Measurements from ENCODE around the gene CXXC1. TPM values are rescaled to one million over a fixed set of nuclear protein-coding genes. Genes with fewer than 3 reads are reported as not detected.

Gene CXXC1
- total RNA-seq (2016; rRNA removed; fragmentation: Illumina TruSeq; extraction: Trizol): 29.8 and 32.9 TPM in 2 replicates
- total RNA-seq (2016; cell fraction: cytosol; rRNA removed; fragmentation: Illumina TruSeq; extraction: Trizol; ENCODE audit: low read depth): 5.2 and 6.1 TPM in 2 replicates
- 27.2 and 40.8 TPM in 2 replicates for total RNA-seq (2016; cell fraction: insoluble cytoplasmic fraction; rRNA removed; fragmentation: Illumina TruSeq; extraction: Trizol)
- 16.4 and 17.8 TPM in 2 replicates for total RNA-seq (2016; cell fraction: membrane; rRNA removed; fragmentation: Illumina TruSeq; extraction: Trizol)
- 26.0 and 29.7 TPM in 2 replicates for total RNA-seq (2016; cell fraction: nucleus; rRNA removed; fragmentation: Illumina TruSeq; extraction: Trizol)
- 39.0 and 39.8 TPM in 2 replicates for polyA plus RNA-seq (2011; rRNA removed)
- polyA plus RNA-seq (2011; cell fraction: cytosol; rRNA removed): 29.5 and 48.9 TPM in 2 replicates
- 324 and 455 TPM in 2 replicates for polyA plus RNA-seq (2011; cell fraction: nucleus; rRNA removed)
- 22.4 and 34.0 TPM in 2 replicates for polyA plus RNA-seq (2012)
- polyA plus RNA-seq (2016; cell fraction: cytosol; fragmentation: Illumina TruSeq; extraction: Trizol; ENCODE audit: low read depth): 4.1 and 5.9 TPM in 2 replicates
- polyA plus RNA-seq (2016; cell fraction: insoluble cytoplasmic fraction; fragmentation: Illumina TruSeq; extraction: Trizol; ENCODE audit: low read depth): 25.7 and 37.2 TPM in 2 replicates
- polyA plus RNA-seq (2016; cell fraction: membrane; fragmentation: Illumina TruSeq; extraction: Trizol; ENCODE audit: low read depth): 14.3 and 15.5 TPM in 2 replicates
- polyA plus RNA-seq (2016; cell fraction: nucleus; fragmentation: Illumina TruSeq; extraction: Trizol; ENCODE audit: insufficient read depth, low read depth): 119 and 130 TPM in 2 replicates
- polyA minus RNA-seq (2011; rRNA and poly(A)+ RNA removed; ENCODE audit: low replicate concordance): 42.0 and 46.9 TPM in 2 replicates
- 8.7 and 10.1 TPM in 2 replicates for polyA minus RNA-seq (2011; cell fraction: cytosol; rRNA and poly(A)+ RNA removed)
- 27.0 and 29.1 TPM in 2 replicates for polyA minus RNA-seq (2011; cell fraction: nucleus; rRNA and poly(A)+ RNA removed)
- percentile 50 among the genes with signal in this experiment for Bru-seq, nascent RNA
- BruChase-seq, experiment 1, labeled RNA remaining after a 6-hour chase: percentile 88 among the genes with signal in this experiment
- BruChase-seq, experiment 2, labeled RNA remaining after a 2-hour chase: percentile 71 among the genes with signal in this experiment
- long read RNA-seq, experiment 1, transcript CXXC1-201 (15 exons, 2,936 nt): major isoform, 17 of 36 reads
- long read RNA-seq, experiment 1, partial matches to known transcripts: 4 of 36 reads
- long read RNA-seq, experiment 1, other reads (novel, unspliced or antisense): 12 of 36 reads
- long read RNA-seq, experiment 2, transcript CXXC1-201 (15 exons, 2,936 nt): major isoform, 6 of 67 reads
- long read RNA-seq, experiment 2, partial matches to known transcripts: 32 of 67 reads
- long read RNA-seq, experiment 2, other reads (novel, unspliced or antisense): 29 of 67 reads

GRCh38 chr18:50287441-50288347 is at the start of gene CXXC1:
TSS of gene CXXC1 (minus strand) at chr18:50287692. CDS start at chr18:50287589, 103 bp downstream.
- DNase-seq (ENCODE audit: low spot score): peak; percentile 98
- H4K20me1 ChIP-seq (ENCODE audit: insufficient read depth, low read length): no peaks in the 10 kb centered on the region
- peak; percentile 96 for ATAC-seq
- H3K4me3 ChIP-seq (replicated peaks in 1 of 3; ENCODE audit: insufficient read depth in 1 of 3, low read depth in 2 of 3, low read length in 3 of 3): peak within 1 kb of the TSS; percentile 88 to 93 (median 90)
- CTCF ChIA-PET (ENCODE audit: low intra/inter-chr PET ratio, low total read pairs): interaction anchor here (1.5 kb wide), 1 partner anchor 70 kb away, joined by 7 read pairs; no protein-coding TSS in a partner anchor
- H2AFZ ChIP-seq (ENCODE audit: low read length): peak within 1 kb of the TSS; percentile 100
- H3K27ac ChIP-seq (ENCODE audit: extremely low read length, insufficient read depth, low read length): peak within 1 kb of the TSS; percentile 59
- peaks cover 16% of the 10 kb centered on the region for H3K4me1 ChIP-seq (ENCODE audit: insufficient read depth, low read length)
- POLR2A ChIA-PET: interaction anchor here (0.7 kb wide), 1 partner anchor 224 kb away, joined by 3 read pairs; no protein-coding TSS in a partner anchor
- peak within 1 kb of the TSS; percentile 83 for H3K9ac ChIP-seq (ENCODE audit: insufficient read depth, low read depth, low read length)
- H3K36me3 ChIP-seq (replicated peaks in 1 of 2; ENCODE audit: control insufficient read depth in 1 of 2, insufficient read depth in 2 of 2, low read length in 2 of 2): peaks cover 6 to 23% of the 10 kb centered on the region in 2 experiments; a peak in 4 of 5 replicates
- BruUV-seq (replicated peaks): no TSS peak
- intact Hi-C loops (cut with micrococcal nuclease; ENCODE audit: unreplicated experiment): loop anchor here (2.0 to 5.0 kb wide), 4 partner anchors 19 to 140 kb away; no protein-coding TSS in a partner anchor
- peak; percentile 99 for FAIRE-seq
- H3K4me2 ChIP-seq (ENCODE audit: low read depth, low read length): peak within 1 kb of the TSS; percentile 77
- no peaks in the 10 kb centered on the region for H3K9me3 ChIP-seq (ENCODE audit: low read length)
- in situ Hi-C loops (cut with HindIII; ENCODE audit: extremely low pct_ligation_motif_present, low pct_unique_long_range_greater_than_20kb): loop anchor here (10.0 kb wide), 1 partner anchor 137 kb away; no protein-coding TSS in a partner anchor
- whole genome bisulfite sequencing (ENCODE audit: low lambda C conversion rate): under 1% methylated on average over 35 of the region's 76 CpGs
- H3K27me3 ChIP-seq (ENCODE audit: control insufficient read depth in 1 of 2, insufficient read depth in 2 of 2, low read length in 2 of 2): peaks cover 0 to 4% of the 10 kb centered on the region in 2 experiments; a peak in 2 of 5 replicates
- peaks cover 3% of the 10 kb centered on the region for H3K79me2 ChIP-seq (ENCODE audit: insufficient read depth, low read length)
- TF ChIP-seq NFATC3 (CRISPR knock-in tag; IDR thresholded peaks at IDR 0.05) (no peak), ZNF782 (CRISPR knock-in tag; IDR thresholded peaks at IDR 0.05; ENCODE audit: borderline replicate concordance) (peak; percentile 61; the same call in 1 of the 2 replicates), HNRNPLL (IDR thresholded peaks at IDR 0.05; ENCODE audit: low read depth, low read length, poor library complexity, severe bottlenecking) (peak; percentile 100), NFIC (IDR thresholded peaks at IDR 0.05; ENCODE audit: low read length) (no peak), ZNF772 (CRISPR knock-in tag; IDR thresholded peaks at IDR 0.05) (no peak; the same call in 1 of the 2 replicates), ZBTB38 (CRISPR knock-in tag; IDR thresholded peaks at IDR 0.05) (peak; percentile 19; the same call in 1 of the 2 replicates), ZNF275 (CRISPR knock-in tag; IDR thresholded peaks at IDR 0.05; ENCODE audit: borderline replicate concordance) (peak; percentile 72; the same call in 1 of the 2 replicates), SALL1 (CRISPR knock-in tag; IDR thresholded peaks at IDR 0.05) (peak; percentile 83)
- TF ChIP-seq, protein P1, sequence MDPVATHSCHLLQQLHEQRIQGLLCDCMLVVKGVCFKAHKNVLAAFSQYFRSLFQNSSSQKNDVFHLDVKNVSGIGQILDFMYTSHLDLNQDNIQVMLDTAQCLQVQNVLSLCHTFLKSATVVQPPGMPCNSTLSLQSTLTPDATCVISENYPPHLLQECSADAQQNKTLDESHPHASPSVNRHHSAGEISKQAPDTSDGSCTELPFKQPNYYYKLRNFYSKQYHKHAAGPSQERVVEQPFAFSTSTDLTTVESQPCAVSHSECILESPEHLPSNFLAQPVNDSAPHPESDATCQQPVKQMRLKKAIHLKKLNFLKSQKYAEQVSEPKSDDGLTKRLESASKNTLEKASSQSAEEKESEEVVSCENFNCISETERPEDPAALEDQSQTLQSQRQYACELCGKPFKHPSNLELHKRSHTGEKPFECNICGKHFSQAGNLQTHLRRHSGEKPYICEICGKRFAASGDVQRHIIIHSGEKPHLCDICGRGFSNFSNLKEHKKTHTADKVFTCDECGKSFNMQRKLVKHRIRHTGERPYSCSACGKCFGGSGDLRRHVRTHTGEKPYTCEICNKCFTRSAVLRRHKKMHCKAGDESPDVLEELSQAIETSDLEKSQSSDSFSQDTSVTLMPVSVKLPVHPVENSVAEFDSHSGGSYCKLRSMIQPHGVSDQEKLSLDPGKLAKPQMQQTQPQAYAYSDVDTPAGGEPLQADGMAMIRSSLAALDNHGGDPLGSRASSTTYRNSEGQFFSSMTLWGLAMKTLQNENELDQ (CRISPR knock-in tag; IDR thresholded peaks at IDR 0.05; ENCODE audit: borderline replicate concordance): no peak
